HG03354 (cell line): ENCODE measurements around the gene ARHGEF7.

Source experiments
- ATAC-seq: cut with Tn5 transposase; IDR thresholded peaks from one replicate; pipeline ENCODE4 v1.9.1; 2021; ENCODE audit warnings: mild to moderate bottlenecking; ENCODE audit not compliant: unreplicated experiment, poor library complexity, severe bottlenecking

ARHGEF7 gene

GRCh38 chr13:111353508-111353907 is 238.4 kb downstream of the ARHGEF7 start:
- no peak for ATAC-seq

DNA sequence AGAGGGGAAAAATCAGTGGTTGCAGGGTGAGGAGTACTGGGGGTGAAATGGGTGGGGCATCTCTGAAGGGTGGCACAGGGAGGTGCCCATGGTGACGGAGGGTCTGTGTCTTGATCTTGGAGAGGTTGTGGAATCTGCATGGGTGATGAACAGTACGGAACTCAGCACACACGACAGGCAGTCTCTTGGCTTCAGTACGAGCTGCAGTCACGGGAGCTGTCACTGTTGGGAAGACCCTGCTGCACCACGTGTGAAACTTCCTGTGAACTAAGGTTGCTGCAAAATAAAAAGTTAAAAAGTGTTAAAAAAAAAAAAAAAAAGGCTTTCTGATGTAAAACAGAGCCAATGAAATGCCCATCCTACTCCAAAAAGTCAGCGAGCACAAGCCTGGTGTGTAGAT is 239.7 kb downstream of the ARHGEF7 start:
- ATAC-seq = no peak
